NCI-H1436 (cell line): Measurements from ENCODE around the gene EIPR1.

Experiments
- DNase-seq: peaks from one replicate; lab custom pipeline; 2025; lab: John Stamatoyannopoulos, UW

Gene EIPR1

DNA sequence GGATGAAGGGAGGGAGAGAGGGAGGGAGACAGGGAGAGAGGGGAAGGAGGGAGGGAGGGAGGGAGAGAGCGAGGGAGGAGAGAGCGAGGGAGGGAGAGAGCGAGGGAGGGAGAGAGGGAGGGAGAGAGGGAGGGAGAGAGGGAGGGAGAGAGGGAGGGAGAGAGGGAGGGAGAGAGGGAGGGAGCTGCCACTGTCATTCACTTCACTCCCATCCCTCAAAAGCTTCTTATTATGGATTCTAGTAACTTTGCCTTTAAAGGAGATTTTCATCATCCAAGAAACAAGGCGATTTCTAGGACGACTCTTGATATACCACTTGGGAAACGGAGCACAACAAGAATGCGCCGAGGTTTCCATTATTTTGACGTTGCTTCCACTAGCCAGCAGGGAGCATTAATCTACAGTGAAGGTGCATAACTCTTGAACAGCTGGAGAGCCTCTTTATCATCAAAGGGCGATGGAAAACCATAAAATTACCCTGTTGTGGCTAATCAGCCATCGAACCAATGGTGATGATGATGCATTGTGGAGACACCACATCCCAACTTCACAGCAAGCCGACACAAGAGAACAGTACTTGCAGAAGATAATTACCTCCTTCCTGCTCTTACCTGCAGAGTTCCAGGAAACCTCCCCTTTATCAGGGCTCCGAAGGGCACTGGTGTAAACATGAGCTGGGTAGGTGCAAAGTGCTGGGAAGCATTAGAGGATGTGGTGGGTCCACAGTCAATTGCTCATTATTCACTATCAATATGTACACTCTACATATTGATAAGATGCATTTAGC lies 130.5 kb downstream of the EIPR1 start:
- DNase-seq = no peak

DNA sequence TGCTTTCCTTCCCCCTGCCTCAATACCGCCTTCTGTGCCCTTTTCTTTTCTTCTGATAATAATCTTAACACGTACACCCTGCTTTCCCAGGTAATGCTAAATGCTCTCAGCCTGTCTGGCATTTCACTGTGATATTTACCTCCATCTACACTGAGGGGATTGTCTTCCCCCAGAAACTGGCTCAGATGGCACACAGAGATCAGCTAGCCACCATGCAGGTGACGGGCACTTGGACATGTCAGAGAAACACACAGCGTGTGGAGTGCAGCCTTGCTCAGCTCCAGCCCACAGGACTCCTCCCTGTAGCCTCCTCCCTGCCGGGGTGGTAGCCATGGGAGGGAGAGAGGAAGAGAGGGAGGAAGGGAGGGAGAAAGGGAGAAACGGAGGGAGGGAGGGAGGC lies 131.2 kb downstream of the EIPR1 start:
- no peak for DNase-seq

DNA sequence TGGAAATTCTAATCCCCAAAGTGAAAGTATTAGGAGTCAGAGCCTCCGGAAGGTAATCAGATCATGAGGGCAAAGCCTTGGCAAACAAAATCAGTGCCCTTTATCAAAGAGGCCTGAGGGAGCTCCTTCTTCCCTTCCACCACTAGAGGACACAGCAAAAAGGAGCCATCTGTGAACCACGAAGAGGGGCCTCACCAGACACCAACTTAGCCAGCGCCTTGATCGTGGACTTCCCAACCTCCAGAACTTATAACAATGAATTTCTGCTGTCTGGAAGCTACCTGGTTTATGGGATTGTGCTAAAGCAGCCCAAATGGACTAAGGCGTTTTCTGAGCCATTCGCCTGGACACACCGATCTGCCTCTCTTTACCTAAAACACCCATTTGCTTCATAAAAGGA lies 133.1 kb downstream of the EIPR1 start:
- no peak for DNase-seq

DNA sequence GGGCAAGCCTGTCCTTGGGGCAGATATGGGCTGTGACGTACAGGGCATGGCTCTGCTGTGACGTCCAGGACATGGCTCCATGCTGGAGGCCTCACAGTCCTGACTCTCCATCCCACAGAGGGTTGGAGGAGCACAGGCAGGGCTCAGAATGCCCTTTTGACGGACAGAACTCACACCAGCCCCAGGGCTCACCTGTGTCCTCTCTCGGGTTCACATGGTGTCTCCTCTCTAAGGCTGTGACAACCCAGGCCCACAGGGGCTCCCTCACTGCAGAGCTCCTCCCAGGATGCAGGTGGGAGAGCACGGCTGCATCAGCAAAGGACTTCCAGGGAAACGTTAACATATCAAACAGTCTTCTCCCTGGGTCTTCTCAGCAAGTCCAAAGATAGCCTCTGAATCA lies 133.8 kb downstream of the EIPR1 start:
- no peak for DNase-seq

DNA sequence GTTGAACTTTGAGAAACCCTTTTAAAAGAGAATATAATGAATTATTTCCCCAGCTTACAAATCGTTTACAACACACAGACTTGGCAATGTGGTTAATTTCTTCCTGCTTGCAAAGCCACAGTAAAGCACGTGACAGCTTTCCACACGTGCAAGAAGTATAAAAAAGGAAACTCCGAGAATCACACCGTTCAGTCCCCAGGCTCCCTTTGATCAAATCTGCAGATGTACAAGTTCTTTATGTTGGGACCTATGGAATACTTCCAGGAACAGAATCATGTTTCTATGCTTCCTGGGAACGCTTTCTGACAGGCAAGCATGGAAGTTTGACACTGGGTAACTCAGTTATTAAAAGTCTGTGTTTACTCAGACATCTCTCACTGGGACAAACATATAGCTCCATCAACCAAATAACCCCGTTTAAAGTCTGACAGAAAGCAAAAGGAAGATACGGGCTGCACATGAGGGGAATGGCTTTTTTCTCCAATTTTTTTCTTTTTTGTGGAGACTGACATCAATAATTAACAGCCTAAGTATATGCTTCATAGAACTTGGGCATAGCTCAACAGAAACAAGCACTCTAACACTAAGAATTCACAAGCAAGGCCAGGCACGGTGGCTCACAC lies 134.8 kb downstream of the EIPR1 start:
- DNase-seq = no peak

DNA sequence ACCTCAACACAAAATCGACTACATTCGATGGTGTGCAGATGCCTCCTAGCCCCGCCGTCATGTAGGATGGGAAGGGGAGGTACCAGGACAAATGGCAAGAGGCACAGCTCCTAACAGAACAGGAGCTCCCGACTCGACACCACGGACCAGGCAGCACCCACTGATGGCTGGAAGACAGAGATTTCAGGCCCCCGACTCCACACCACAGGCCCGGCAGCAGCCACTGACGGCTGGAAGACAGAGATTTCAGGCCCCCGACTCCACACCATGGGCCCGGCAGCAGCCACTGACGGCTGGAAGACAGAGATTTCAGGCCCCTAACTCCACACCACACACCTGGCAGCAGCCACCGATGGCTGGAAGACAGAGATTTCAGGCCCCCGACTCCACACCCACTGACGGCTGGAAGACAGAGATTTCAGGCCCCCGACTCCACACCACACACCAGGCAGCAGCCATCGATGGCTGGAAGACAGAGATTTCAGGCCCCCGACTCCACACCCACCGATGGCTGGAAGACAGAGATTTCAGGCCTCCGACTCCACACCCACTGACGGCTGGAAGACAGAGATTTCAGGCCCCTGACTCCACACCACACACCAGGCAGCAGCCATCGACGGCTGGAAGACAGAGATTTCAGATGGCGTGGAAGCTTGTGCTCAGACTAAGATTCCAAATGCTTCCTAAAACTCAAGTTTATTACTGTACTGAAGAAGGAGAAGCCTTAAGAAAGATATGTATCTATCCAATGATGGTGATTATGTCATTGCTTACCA lies 135.5 kb downstream of the EIPR1 start:
- no peak for DNase-seq

DNA sequence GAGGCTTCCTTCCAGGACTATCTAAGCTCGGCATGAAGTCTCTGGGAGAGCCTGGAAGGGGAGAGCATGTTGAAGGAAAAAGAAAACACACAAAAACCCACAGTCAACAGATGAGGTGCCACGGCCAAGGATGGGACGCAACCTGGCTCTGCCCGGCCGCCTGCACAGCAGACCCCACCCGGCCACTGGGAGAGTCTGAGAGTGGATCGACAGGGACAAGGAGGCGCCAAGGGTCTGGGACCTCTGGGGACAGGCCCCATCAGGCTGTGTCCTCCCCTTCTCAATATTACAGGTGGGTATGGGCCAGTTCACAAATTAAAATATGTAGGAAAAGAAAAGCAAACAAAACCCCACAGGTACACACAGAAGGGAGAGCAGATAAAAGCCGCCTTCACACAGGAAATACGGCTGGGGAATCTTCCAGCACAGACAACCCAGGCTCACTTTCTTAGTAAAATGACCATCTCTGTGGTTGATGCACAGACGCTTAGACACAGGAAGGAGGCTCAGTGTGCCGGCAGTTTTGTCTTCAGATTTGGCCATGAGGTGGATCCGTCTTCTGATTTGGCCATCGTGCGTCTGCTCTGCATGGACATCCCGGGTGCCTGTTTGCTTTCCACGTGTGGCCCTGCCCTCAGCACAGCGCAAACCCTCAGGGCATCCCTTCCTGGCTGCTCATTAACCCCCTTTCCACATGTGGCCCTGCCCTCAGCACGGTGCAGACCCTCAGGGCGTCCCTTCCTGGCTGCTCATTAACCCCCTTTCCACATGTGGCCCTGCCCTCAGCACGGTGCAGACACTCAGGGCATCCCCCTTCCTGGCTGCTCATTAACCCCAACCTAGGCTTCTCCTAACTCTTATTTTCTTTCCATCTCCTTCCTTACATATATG lies 138.4 kb downstream of the EIPR1 start:
- no peak for DNase-seq

DNA sequence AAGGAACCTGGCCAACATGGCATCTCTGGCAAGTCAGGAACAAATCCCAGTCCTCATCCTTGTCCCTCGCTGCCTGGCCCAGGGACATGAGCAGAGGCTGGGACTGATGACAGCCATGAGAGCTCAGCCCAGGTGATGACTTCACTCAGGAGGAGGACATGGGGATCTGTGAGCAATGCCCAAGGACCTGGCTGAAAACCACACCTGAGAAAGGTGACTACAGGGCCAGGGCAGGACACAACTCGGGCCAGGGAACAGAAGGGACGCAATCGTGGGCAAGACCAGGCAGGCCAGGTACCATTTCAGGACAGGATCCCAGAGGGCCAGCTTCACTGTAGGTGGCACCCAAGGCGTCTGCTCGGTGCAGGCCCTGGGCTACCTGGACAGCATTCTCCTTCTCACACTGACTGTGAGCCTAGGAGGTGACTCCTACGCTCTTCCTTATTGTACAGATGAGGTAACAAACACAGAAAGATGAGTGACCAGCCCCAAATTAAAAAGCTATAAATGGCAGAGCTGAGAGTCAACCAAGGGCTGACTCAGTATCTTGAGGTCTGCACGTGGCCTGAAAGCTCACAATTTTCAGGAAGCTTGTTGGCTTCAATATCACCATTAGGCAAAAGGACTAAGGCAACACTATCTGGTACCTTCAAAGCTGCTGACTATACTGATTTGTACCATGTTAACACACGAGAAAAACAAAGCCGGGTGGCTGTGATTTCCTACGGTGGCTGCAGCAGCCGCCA lies 141.1 kb downstream of the EIPR1 start:
- DNase-seq = no peak

DNA sequence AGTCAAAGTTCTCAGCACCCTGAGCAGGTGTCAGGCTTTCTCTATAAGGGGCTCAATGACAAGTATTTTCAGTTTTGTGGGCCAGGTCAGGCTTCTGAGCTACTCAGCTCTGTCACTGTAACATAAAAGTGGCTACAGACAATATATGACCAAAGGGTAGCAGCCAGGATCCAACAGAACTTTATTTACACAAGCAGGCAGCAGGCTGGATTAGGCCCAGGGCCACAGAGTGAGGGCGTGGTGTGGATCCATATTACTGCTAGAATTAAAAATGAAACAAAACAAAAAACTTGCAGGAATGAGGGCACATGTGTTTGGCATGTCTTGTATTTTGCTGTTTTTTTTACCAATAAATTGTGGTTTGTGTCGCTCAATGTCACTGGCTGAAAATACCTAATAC lies 143.7 kb downstream of the EIPR1 start:
- DNase-seq = no peak

DNA sequence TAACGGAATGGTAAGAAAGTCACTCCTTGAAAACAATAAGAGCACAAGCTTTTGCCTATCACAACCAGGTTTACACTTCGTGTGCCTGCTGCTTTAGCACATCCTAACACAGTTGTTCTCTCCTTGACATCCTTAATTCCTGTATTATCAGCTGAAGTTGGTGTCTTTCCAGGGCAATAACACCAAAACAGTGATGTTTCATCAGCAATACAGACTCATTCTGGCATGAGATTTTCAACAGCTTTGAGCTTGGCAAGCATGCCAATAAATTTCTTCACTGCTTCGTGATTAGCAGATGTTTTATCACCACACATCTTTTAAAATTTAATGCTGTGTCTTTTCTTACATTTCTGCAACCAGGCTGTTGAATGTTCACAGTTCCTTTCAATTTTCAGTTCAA lies 148.4 kb downstream of the EIPR1 start:
- DNase-seq = no peak

DNA sequence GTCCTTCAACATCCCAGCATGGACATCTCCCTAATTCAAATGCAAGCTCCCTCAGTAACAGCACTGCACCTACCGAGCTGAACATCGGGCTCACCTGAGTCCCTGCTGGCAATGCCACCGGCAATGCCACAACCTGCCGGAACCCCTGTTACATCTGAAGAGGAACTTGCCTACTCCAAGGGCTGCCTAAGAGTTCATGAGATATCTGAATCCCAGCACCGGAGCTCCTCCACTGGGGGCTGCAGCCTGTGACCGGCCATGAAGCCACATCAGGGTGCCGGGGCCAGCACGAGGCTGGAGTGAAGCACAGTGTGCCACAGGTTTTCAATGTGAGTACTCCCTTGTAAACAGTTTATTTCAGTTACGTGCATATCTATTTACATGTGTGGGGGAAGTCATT lies 152.9 kb downstream of the EIPR1 start:
- DNase-seq = no peak

DNA sequence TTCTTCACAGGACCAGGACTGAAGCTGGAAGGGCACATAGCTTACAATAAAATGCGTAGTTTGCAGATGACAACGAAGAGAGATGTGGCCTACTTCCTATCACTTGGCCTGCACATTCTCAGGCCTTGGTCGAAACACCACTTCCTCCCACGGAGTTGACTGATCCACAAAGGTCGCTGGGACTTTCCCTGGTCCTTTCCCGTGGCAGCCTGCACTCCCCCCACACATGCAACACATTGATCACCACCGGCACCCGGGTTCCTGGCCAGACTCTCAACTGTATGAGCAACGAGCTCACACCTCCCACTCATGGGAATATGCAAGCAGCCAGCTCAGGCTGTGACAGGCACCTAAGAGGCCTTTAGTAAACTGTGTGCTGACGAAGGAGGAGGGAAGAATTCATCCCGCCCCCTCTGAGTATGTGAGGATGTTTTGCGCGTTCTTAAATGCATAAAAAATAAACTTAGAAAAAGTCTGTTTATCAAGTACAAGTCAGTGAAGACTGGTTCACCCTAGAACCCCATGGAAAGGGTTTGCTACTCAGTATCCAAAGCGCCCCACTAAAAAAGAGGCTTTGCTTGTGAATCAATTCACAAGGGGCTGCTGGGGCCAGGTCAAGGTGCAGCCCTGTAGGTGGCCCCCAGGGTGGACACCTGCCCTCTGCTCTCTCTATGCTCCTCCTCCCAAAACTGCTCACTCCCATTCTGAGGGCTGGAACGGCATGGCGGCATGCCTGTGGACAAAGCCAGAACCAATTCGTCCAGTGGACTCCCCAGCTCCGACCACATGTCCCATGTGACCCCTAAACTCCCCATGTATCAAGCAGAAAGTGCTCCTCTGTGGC lies 154.3 kb downstream of the EIPR1 start:
- no peak for DNase-seq

DNA sequence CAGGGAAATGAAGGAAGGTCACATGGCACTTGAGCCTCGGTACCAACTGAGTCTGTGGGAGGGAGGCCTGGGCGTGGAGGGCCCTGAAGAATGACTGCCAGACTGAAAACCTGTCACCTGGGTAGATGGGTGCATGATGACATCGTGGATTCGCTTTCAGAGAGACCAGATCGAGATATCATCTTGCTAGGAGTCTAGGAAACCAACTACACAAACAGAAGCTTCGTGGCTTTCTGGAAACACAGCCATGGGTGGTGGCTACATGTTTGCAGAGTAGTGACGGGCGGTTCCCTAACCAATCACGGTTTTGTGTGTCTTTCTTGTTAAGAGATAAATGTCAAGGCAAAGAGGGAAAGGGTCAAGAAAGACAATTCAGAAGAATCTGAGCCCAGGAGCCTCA lies 155.0 kb downstream of the EIPR1 start:
- DNase-seq = no peak

DNA sequence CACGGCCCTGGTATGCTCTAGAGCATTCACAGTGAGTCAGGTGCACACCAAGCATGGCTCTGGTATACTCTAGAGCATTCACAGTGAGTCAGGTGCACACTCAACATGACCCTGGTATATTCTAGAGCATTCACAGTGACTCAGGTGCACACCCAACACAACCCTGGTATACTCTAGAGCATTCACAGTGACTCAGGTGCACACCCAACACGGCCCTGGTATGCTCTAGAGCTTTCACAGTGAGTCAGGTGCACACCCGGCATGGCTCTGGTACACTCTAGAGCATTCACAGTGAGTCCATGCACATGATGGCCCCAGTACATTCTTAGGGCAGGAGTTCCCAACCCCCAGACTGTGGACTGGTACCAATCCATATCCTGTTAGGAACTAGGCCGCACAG lies 158.1 kb downstream of the EIPR1 start:
- DNase-seq = no peak

DNA sequence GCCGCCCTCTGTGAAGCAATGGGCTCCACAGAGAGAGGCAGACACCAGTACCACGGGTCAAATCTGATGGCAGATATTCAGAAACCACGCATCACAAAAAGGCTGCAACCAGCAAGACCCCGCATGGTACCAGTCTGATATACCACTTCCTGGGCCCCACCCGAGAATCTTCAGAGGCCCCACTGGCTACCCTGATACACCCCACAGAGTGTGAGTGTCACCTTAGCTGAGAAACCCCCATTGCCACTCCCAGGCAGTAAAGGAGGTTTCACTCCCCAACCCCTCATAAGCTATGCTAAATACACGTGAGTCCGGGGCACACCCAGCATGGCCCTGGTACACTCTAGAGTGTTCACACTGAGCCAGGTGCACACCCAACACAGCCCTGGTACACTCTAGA lies 160.0 kb downstream of the EIPR1 start:
- DNase-seq = no peak

DNA sequence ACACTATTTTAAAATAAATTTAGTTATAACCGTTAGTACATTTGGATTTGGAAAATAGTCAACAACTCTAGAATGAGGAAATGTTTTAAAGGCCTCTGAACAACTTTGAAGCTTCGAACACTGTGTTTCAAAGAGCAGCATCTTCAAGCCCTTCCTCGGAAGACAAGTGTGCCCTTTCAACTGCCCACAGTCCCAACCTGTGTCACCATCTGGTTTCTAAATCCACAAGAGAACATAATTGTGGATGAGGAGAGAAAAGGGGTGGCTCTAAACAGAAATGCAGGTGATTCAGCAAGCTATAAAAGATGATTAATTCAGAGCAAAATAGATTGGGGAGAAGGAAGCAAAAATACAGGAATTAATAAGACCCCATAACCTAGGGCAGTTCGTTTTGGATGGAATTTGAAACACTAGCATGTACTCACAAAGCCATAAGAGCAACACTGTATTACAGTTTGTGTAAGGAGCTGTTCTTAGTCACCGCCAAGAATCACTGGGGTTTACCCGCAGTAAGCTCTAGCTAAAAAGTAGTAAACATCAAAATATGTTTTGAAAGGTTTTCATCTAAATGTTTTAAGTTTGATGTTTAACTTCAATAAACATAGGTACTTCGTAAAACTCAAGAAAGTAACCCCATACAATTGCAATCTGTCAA lies 160.7 kb downstream of the EIPR1 start:
- DNase-seq = no peak

DNA sequence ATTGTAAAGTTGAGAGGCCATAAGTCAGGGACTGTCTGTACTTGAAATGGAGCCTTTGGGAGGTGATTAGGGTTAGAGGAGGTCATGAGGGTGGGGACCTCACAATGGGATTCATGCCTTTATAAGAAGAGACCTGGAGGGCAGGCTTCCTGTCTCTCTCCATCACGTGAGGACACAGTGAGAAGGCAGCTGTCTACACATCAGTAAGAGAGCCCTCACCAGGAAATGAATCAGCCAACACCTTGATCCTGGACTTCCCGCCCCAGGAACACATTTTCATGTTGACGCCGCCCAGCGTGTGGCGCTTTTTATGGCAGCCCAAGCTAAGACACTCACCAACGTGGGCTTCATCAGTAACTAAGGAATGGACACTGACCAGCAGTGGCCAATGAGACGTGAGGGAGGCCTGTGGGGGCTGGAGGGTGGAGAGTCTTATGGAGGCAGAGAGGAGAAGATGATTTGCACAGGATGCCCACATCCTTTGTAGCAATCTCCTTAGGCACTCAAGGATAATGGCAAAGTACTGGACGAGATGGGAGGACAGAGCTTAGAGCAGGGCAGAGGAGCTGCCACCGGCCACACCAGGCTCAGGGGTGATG lies 162.7 kb downstream of the EIPR1 start:
- no peak for DNase-seq

DNA sequence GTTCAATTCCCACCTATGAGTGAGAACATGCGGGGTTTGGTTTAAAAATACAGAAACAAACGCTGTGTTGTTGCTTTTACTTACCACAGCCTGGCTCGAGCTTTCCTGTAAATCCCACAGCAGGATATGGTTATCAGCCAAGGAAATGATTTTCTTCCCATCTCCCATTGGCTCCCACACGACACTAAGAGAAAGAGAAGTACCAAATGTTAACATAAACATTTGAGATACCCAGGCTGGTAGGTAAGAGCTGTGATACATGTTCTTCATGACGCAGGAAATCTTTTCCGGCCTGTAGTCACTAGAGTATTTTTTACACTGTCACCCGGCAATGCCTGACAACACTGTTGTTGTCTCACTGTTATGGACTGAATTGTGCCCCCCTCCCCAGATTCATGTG lies 163.6 kb downstream of the EIPR1 start:
- DNase-seq = no peak

DNA sequence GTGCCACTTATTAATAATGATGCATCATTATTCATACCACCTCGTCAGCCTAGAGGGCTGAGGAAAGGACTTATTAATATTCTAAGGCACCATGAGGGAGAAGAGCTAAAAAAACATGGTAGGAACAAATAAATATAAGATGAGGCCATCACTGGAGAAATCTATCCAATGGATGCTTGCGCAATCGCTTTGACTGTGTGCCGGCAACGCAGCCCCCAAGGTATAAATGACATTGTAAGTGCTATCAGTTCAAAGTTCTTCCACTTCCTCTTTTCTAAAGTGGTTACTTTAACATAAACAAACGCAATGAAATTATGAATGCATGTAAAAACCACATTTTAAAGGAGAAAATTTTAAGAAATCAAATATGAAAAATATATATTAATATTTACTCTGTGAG lies 164.6 kb downstream of the EIPR1 start:
- DNase-seq = no peak

DNA sequence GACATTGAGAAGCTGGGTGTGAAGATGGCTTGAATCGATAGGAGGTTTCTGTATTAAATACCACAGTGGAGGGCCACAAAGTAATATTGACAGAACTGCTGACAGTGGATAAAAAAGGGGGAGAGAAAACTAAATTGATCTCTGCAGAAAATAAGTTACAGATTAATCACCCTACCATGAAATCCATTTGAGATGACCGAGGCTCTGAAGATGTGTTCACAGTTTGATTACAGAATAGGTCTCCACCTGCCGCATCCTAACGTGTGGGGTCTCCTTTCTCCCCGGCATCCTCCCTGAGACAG lies 165.6 kb downstream of the EIPR1 start:
- DNase-seq = no peak
